ENCODE results near the gene PTPRJ.

- TF ChIP-seq CTCF (IDR thresholded peaks at IDR 0.05): no peak
- TF ChIP-seq EZH2 (IDR thresholded peaks at IDR 0.05; ENCODE audit: borderline replicate concordance, insufficient read depth, low read depth, low read length, poor library complexity, severe bottlenecking): no peak
Measured at GRCh38 chr11:48180627-48181026, 200.3 kb downstream of the PTPRJ start.
